Stimulated activated CD8-positive, alpha-beta memory T cell treated with anti-CD3 and anti-CD28 coated beads, Interleukin-15, amount 100 ng/mL, for 1 hour (primary cell): Measurements from ENCODE around the gene CYP3A7.
"Not testable (repeated sequence)": the region's sequence is repeated elsewhere in the genome, so short reads cannot be mapped to it uniquely, and the experiment has no call there.

Experiments used
- DNase-seq: peaks from one replicate; pipeline ENCODE4 v3.0.0-alpha.2; 2020; ENCODE audit warnings: low read depth

CYP3A7 gene

DNA sequence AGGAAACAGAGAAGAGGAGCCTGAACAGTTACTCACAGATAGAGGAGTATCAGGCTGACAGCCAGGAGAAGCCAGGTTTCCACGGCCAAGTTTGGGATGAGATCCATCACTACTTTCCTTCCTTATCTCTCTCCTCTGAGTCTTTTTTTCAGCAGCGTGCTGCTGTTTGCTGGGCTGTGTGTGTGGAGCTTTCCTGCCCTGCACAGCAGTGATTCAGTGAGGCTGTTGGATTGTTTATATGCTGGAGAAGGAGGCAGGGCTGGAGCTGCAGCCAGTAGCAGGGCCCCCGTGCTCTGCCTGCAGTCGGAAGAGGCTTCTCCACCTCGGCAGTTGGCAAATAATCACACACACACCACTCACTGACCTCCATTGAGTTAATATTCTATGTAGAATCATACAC is at the start of gene CYP3A7:
CYP3A7 (minus strand) TSS at position 210 of the 400 bp plus-strand sequence; CDS start at position 107, 103 bp downstream.
- DNase-seq: no peak

DNA sequence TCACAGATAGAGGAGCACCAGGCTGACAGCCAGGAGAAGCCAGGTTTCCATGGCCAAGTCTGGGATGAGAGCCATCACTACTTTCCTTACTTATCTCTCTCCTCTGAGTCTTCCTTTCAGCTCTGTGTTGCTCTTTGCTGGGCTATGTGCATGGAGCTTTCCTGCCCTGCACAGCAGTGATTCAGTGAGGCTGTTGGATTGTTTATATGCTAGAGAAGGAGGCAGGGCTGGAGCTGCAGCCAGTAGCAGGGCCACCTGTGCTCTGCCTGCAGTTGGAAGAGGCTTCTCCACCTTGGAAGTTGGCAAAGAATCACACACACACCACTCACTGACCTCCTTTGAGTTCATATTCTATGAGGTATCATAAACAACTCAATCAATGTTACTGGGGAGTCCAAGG is 49.0 kb upstream of the CYP3A7 start, which contains the start of gene CYP3A4:
CYP3A4 (minus strand) TSS at position 178 of the 400 bp plus-strand sequence; CDS start at position 75, 103 bp downstream.
- no peak for DNase-seq

DNA sequence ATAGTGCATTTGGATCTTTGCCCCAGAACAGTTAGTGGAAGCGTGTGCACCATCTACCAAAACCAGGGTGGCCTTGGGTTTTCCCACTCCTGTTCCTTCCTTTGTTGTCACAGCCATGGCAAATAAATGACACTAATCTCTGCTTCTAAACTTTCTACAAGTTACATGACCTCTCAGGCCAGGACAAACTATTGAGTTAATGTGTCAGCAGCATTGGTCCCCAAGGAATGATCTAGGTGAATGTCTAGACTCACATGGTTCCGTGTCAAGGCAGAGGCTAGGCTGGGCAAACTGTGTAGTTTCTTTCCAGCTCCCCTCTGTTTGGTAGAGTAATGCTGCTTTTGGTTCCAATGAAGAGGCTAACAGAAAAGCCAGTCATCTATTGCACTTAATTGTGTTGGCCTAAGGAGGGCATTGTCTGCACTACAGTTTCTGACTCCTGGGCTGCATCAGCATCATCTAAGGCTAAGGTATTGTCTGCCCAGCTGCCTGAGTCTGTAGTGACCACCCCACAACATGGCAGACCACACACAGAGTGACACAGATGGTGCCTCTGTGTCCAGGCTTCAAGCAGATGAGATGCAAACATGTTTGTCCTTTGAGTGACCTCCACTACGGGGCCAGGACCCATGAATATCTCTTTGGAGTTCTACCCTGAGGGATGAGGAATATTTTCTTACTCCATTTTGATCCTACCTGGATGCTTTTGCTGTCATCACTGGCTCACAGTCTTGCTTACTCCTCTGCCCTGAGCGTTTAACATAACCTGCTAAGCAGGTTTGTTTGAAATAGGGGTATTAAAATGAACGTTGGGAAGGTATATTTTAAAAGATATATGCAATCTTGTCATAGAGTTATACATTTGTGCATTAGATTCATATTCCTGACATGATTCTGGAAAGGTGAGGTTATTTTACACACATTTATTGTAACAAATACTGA is 47.3 kb upstream of the CYP3A7 start:
- DNase-seq: no peak

DNA sequence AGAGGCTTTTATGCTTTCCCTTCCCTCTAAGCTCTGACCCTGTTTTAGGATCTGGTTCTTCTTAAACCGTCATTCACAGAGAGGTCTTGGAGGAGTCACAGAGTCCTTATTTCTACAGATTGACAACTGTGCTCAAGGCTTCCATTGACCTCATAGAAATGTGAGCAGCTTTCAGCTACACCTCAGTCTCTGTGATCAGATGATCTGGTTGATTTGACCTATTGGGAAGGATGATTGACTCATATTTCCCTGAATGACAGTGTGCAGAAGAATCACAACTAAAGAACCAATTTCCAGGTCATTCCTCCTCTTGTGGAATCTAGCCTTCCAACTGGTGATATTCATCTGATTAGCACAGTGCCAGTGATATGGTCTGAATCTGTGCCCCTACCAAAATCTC is 45.6 kb upstream of the CYP3A7 start:
- no peak for DNase-seq

DNA sequence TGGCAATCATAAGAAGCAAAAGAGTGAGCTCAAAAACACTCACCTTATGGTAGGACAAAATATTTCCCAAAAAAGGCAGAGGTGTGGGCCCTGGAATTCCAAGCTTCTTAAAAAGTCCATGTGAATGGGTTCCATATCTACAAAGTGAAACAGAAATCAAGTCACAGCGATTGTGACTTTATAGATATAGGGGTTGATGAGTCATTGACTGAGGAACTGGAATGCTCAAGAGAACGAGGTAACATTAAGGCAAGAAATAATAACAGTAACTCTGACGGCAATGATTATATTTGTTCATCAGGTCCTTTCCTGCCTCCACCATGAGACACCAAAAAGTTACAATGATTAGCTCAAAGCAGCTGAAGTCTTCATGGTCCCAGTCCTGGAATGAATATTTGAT is 45.0 kb upstream of the CYP3A7 start:
- no peak for DNase-seq

DNA sequence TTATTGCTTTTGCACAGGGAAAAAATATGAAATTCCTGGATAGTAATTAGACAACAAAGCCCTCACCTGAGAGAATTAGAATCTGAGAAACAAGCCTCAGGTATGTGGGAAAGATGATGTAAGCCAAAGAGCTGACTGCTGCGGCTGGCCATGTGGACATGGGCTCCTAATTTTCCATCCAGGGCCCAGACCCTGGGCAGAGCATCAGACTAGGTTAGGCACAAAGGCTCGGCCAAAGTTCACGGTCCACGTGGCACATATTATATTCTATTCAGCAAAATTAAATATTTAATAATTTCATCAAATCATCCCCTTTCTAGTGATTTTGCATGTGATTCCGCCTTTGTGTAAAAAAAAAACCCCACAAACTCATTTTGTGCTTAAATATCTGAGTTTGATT is 43.9 kb upstream of the CYP3A7 start:
- no peak for DNase-seq

DNA sequence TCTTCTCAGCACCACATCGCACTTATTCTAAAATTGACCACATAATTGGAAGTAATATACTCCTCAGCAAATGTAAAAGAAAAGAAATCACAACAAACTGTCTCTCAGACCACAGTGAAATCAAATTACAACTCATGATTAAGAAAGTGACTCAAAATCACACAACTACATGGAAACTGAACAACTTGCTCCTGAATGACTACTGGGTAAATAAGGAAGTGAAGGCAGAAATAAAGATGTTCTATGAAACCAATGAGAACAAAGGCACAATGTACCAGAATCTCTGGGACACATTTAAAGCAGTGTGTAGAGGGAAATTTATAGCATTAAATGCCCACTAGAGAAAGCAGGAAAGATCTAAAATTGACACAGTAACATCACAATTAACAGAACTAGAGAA is 38.4 kb upstream of the CYP3A7 start:
- not testable (repeated sequence) for DNase-seq

DNA sequence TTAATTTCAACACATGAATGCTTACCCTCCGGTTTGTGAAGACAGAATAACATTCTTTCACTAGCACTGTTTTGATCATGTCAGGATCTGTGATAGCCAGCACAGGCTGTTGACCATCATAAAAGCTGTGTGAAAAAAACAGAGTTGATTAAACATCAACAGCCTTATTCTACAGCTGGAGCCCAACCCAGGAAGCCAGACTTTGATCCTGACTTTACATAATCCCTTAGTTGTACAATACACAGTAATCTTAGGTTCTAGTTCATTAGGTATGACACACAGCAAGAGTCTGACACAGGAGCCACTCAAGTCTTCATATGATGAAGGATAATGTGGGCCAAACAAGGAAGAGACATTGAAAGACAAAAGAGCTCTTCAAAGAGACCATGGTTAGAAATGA is 37.6 kb upstream of the CYP3A7 start:
- DNase-seq: no peak

DNA sequence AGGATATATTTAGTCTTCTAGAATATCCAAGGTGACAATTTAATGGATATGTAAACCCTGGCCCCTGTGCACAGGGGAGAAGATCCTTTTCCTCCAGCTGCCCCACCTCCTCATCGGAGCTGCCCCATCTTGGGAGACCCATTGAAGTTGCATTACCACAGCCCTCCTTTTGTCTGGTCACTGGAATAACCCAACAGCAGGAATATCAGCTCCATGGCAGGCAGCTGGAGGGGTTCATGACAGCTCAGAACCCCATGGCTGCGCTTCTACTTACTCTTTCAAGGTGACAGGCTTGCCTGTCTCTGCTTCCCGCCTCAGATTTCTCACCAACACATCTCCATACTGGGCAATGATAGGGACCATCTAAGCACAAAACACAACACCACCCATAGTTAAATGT is 34.5 kb upstream of the CYP3A7 start:
- not testable (repeated sequence) for DNase-seq

DNA sequence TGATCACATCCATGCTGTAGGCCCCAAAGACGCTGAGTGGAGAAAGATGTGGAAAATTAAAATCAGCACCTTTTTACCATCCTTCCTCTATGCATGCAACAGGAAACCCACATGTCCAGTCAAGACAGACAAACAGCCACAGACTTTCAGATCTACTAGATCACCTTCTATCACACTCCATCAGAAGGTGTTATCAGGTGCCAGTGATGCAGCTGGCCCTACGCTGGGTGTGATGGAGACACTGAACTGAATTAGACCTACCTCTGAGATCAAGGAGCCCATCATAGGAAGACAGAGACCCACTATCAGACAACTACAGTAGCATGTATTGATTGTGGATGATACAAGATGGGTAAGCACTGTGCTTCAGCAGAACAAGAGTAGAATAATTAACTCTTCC is 33.5 kb upstream of the CYP3A7 start:
- no peak for DNase-seq

DNA sequence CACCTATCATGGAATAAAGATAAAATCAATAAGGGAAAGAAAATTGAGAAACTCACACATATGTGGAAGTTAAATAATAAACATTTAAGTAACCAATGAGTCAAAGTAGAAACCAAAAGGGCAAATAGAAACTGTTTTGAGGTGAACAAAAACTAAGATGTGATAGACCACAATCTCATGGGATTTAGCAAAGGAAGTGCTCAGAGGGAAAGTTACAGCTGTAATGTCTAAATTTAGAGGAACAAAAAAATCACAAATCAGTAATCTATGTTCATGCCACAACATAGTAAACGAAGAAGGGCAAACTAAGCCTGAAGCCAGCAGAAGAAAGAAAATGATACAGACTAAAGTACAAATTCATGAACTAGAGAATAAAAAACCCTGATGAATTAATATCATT is 32.7 kb upstream of the CYP3A7 start:
- DNase-seq: no peak

DNA sequence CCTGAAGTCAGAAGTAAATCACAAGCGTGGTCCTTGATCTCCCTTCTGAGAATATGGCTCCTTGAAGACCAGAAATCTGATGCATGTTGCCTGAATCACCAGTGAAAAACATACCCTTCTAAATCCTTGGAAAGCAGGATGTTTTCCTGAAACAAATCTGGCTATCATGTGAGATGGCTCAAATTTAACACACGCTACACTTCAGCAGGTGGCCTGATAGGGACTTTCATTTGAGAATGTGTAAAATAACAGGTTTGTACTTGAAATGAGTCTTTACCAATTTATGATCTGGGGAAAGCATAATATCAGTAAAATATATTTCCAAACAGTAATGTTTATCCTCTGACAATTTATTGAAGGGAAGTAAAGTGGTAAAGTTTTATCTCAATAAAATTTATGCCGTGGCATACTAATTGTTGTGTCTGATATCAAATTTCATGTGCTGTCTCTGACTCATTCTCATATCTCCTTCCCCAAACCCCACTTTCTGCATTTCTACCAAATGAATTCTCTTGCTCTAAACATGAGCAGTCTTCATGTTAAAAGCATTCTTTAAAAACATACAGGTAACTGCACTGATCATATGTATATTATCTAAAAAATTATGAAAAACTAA is 31.6 kb upstream of the CYP3A7 start:
- DNase-seq: no peak

DNA sequence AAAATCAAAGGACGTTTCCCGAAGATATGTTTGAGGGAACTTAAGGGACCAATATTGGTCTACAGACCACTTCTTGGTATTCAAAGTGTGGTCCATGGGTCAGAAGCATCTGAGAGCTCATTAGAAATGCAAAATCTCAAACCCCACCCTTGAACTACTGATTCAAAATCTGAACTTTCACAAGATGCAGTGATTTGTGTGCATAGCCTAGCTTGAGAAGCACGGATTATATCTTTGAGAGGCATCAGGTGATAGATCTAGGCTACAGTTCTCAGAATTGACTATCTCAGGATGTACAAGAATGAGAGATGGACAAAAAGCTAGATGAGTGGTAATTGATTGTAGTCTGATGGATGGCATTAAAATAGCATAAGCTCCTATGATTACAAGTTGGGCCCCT is 29.5 kb upstream of the CYP3A7 start:
- DNase-seq: no peak

DNA sequence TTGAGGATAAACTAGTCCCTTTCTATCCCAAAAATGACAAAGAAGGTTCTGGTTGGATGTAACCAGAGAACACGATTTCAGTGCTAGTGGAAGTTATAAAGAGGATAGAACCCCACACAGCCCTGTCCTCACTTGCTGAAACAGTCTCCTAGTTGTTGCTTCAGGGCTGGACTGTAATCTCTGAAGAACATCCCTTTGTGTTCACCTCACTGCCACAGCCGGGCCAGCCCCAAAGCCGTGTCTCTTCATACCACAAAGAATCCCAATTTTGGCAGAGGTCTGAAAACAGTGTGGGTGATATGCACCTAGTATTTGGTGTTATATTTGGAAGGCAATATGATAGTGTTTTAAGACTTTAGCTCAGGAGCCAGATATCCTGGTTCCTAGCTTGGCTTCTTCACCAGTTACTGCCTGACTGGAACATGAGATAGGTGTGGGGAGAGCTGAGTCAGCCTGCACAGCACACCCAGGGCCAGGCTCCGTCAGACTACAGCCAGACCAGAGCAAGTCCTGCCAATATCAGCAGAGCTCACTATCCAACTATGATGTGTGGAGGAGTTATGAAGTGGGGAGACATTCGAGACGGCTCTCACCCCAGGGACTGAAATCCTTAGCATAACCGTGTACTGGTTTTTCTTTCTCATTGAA is 27.8 kb upstream of the CYP3A7 start:
- no peak for DNase-seq

DNA sequence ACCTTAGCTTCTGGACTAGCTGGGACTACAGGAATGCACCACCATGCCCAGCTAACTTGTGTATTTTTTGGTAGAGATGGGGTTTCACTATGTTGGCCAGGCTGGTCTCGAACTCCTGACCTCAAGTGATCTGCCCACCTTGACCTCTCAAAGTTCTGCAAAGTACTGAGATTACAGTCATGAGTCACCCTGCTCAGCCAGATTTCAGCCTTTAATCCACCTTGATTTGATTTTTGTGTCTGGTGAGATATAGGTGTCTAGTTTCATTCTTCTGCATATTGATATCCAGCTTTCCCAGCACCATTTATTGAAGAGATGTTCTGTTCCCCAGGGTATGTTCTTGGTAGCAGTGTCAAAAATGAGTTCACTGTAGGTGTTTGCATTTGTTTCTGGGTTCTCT is 20.1 kb upstream of the CYP3A7 start:
- no peak for DNase-seq

DNA sequence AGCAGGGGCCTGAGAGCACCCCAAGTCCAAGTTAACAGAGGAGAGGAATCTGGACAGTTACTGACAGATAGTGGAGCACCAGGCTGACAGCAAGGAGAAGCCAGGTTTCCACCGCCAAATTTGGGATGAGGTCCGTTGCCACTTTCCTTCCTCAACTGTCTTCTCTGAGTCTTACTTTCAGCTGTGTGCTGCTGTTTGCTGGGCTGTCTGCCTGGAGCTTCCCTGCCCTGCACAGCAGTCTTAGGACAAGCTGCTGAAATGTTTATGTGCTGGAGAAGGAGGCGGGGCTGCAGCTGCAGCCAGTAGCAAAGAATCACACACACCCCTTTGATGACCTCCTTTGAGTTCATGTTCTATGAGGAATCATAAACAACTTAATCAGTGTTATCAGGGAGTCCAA is 17.4 kb upstream of the CYP3A7 start:
- no peak for DNase-seq

DNA sequence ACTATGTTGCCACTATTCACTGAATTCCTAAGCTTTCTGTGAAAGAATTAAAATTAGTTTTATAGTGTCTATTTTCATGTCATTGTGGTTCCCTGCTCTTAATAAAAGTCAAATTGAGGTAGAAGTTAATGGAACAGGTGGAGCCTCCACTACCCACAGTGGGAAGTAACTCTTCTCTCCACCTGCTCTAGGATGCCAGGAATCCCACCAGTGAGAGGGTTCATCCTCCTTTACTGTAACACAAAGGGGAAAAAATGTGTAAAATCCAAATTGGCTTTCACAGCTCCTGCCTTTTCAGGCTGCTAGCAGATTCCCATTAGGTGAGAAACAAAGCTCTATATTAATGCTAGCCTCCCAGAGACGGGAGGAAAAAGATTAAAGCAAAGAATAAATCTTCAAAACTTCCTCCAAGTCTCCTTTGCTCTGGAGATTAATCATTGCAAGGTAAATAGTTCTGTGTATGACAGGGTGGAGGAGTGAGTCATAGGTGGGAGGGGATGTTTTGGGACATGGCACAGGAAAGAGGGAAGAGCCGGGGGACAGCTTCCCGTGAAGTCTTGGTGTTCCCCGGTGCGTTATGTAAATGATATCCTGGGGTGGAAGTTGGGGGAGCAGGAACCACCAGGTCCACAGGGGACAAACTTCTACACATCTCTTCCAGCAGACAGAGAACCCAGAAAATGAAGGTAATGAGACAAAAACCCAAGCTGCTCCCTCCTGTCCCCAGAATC is 16.5 kb upstream of the CYP3A7 start:
- not testable (repeated sequence) for DNase-seq

DNA sequence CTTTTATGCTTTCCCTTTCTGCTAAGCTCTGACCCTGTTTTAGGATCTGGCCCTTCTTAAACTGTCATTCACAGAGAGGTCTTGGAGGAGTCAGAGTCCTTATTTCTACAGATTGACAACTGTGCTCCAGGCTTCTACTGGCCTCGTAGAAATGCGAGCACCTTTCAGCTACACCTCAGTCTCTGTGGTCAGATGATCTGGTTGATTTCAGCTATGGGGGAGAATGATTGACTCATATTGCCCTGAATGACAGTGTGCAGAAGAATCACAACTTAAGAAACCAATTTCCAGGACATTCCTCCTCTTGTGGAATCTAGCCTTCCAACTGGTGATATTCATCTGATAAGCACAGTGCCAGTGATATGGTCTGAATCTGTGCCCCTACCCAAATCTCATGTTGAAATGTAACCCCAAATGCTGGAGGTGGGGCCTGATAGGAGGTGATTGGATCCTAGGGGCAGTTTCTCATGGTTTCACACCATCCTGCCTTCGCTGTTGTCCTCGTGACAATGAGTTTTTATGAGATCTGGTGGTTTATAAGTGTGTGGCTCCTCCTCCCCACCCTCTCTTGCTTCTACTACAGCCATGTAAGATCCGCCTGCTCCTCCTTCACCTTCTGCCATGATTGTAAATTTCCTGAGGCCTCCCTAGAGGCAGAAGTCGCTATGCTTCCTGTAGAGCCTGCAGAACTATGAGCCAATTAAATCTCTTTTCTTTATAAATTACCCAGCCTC is 14.0 kb upstream of the CYP3A7 start:
- no peak for DNase-seq

DNA sequence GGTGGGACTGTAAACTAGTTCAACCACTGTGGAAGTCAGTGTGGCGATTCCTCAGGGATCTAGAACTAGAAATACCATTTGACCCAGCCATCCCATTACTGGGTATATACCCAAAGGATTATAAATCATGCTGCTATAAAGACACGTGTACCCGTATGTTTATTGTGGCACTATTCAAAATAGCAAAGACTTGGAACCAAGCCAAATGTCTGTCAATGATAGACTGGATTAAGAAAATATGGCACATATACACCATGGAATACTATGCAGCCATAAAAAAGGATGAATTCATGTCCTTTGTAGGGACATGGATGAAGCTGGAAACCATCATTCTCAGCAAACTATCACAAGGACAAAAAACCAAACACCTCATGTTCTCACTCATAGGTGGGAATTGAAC is 11.9 kb upstream of the CYP3A7 start:
- not testable (repeated sequence) for DNase-seq

DNA sequence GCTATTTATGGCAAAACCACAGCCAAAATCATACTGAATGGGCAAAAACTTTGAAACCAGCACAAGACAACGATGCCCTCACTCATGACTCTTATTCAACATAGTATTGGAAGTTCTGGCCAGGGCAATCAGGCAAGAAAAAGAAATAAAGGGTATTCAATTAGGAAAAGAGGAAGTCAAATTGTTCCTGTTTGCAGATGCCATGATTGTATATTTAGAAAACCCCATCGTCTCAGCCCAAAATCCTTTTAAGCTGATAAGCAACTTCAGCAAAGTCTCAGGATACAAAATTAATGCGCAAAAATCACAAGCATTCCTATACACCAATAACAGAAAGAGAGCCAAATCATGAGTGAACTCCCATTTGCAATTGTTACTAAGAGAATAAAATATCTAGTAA is 10.4 kb upstream of the CYP3A7 start:
- DNase-seq: not testable (repeated sequence)

DNA sequence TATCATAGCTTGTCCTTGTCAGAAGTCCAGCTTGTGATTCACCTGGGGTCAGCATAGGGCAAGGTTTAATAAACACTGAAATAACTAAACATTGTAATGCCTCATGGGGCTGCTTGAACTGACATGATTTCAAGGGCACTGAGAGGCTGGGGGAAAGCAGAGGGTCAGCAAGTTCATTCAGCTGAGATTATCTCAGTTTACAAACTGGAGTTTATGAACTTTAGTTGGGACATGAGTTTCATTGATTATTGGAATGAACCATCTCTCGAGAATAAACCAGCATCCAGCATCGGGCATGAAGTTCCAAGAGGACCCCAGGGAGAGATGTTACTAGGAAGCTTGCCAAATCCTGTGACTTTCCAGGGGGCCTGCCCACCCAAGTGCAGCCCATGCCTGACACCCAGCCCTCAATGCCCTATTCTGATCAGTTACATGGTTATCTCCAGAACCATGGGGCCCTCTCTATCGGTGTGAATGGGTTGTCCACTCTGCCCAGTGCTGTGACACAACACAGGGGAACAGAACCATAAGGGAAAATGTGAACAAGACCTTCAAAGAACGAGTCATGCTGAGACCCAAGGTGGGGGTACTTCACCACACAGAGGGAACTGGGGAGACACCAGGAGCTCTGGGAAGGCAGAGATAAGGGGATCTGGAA is 7.9 kb upstream of the CYP3A7 start:
- no peak for DNase-seq
